Measurements from ENCODE around the gene ANO8. TPM values are rescaled to one million over a fixed set of nuclear protein-coding genes. Genes with fewer than 3 reads are reported as not detected.

ANO8 gene
- total and polyA plus RNA-seq, 2 of the 8 experiments (the other 6 are each of a cell fraction or from before 2014, with no cell fraction given), result 9.5 to 20.7 TPM

DNA sequence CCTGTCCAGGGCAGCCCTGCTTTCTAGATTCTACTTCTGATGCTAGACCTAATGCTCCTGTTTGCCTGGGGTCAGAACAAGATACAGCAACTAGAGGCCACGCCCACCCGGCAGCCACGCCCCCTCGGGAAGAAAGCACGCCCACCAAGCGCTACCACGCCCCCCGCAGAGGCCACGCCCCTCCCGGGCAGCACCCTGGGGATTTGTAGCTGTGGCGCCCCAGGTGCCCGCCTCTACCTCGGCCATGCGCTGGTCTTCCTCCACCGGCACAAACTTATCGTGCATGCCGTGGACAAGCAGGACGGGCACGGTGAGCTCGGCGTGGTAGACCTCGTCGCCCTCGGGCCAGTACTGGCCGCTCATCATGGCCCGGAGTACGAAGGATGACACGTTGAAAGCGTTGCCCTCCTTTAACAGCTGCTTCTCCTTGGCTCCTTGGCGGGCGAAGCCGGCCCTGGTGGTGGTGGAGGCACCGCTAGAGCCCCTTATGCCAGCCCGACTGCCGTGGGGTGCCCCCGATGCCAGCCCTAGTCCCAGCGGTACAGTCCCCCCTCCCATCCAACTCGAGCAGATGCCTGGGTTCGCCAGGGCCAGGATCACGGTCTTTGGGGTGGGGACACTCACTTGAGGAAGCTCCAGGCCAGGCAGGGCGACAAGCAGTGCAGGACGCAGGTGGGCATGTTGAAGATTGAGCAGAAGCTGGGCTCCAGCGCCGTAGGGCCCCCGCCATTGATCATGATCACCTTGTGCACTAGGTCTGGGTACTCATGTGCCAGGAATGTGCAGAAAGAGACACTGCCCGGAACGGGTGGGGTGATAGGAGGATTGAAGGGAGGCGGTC lies 40.4 kb downstream of the ANO8 start:
- FAIRE-seq, result peak; percentile 42

More for the DNA sequence above, 40.4 kb downstream of the ANO8 start:
- Histone ChIP-seq H4K8ac (ENCODE audit: extremely low read depth, insufficient read depth, low read length) (peak overlapping the region; percentile 59; the same call in 1 of the 2 replicates), H4K5ac (ENCODE audit: insufficient read length, low read depth, low read length) (peak overlapping the region; percentile 47), H3K9me3 (ENCODE audit: insufficient read depth in 2 of 2, low read depth in 1 of 2, low read length in 1 of 2) (peaks cover 0 to 3% of the 10 kb centered on the region in 2 experiments; a peak in 1 of 4 replicates), H3K23me2 (ENCODE audit: low read depth, low read length) (peaks cover 5% of the 10 kb centered on the region; the same call in 1 of the 2 replicates), H2BK5ac (ENCODE audit: low read depth, low read length) (peak overlapping the region; percentile 35; the same call in 1 of the 2 replicates), H2BK20ac (ENCODE audit: low read length) (no peak overlapping the region), H3K56ac (replicated peaks; ENCODE audit: insufficient read length, low read depth, low read length) (no peak overlapping the region), H3K79me2 (ENCODE audit: control insufficient read depth in 1 of 2, insufficient read depth in 2 of 2, low read length in 2 of 2) (peaks cover 0 to 6% of the 10 kb centered on the region in 2 experiments; a peak in 1 of 4 replicates), H2BK12ac (ENCODE audit: low read depth, low read length) (peak overlapping the region; percentile 75; the same call in 1 of the 2 replicates), H3K4me1 (replicated peaks in 1 of 4; ENCODE audit: control insufficient read depth in 3 of 4, insufficient read depth in 4 of 4, low read length in 3 of 4) (peaks cover 0 to 5% (median 4%) of the 10 kb centered on the region in 4 experiments; a peak in 5 of 7 replicates), H2BK15ac (ENCODE audit: low read length) (peak overlapping the region; percentile 65; the same call in 1 of the 2 replicates), H3K27ac (ENCODE audit: low read depth, low read length) (peak overlapping the region; percentile 9; the same call in 1 of the 2 replicates), H3K27me3 (replicated peaks in 1 of 4; ENCODE audit: control insufficient read depth in 3 of 4, extremely low read depth in 1 of 4, insufficient read depth in 3 of 4, low read length in 3 of 4) (no peaks in the 10 kb centered on the region), H3K4me3 (ENCODE audit: extremely low read depth in 1 of 4, insufficient read depth in 2 of 4, low read depth in 3 of 4, low read length in 4 of 4) (peak overlapping the region in 1 of 4 experiments; percentile 67; a peak in 1 of 8 replicates), H3K23ac (ENCODE audit: insufficient read length) (no peak overlapping the region), H2AFZ (ENCODE audit: low read length) (no peak overlapping the region), H3K4ac (replicated peaks; ENCODE audit: insufficient read length, low read depth, low read length) (no peak overlapping the region), H3K36me3 (ENCODE audit: control insufficient read depth in 2 of 4, insufficient read depth in 4 of 4, low read length in 3 of 4) (peaks cover 0 to 14% (median 6%) of the 10 kb centered on the region in 4 experiments; a peak in 4 of 8 replicates), H3K18ac (ENCODE audit: extremely low read depth, low read length) (no peak overlapping the region), H4K20me1 (replicated peaks in 1 of 2; ENCODE audit: control insufficient read depth in 1 of 2, insufficient read depth in 2 of 2, low read length in 2 of 2) (peaks cover 0 to 8% of the 10 kb centered on the region in 2 experiments), H2BK120ac (replicated peaks; ENCODE audit: low read depth, low read length) (no peak overlapping the region), H3K79me1 (ENCODE audit: low read depth, low read length) (peaks cover 7% of the 10 kb centered on the region), H3K14ac (ENCODE audit: insufficient read length) (no peak overlapping the region), H3K4me2 (ENCODE audit: insufficient read depth in 1 of 2, low read depth in 2 of 2, low read length in 2 of 2) (peak overlapping the region; percentile 37 to 49), H4K91ac (replicated peaks; ENCODE audit: insufficient read length, low read length) (no peak overlapping the region), H3K9ac (replicated peaks in 1 of 4; ENCODE audit: extremely low read depth in 1 of 4, low read depth in 3 of 4, low read length in 3 of 4) (no peak overlapping the region), H2AK5ac (ENCODE audit: low read depth, low read length) (peak overlapping the region; percentile 87; the same call in 1 of the 2 replicates)
- DNase-seq (ENCODE audit: low read depth in 1 of 2, low spot score in 2 of 2), result peak in 1 of 2 experiments; percentile 99
- CTCF ChIA-PET (ENCODE audit: partially characterized antibody), result interaction anchor here (0.7 to 2.2 kb wide), 8 partner anchors 11 to 92 kb away, joined by 3 to 11 read pairs (median 4); partner anchors contain the start of genes ANKLE1, MRPL34 and USHBP1
- TF ChIP-seq POLR2AphosphoS5 (IDR thresholded peaks at IDR 0.05; ENCODE audit: low read depth, low read length), result 0 out of 2 replicates have a peak, but pooled peaks have one; percentile 24
- TF ChIP-seq SP1 (IDR thresholded peaks at IDR 0.05; ENCODE audit: low read depth, low read length), result peak; percentile 74; the same call in 1 of the 2 replicates
- TF ChIP-seq TAF7 (optimal IDR thresholded peaks at IDR 0.05; ENCODE audit: borderline replicate concordance, low read depth, low read length), result no peak
- TF ChIP-seq EGR1 (IDR thresholded peaks at IDR 0.05; ENCODE audit: borderline replicate concordance, low read depth, low read length), result peak; percentile 37; the same call in 1 of the 2 replicates
- TF ChIP-seq SIX5 (IDR thresholded peaks at IDR 0.05; ENCODE audit: low read depth, low read length), result no peak
- TF ChIP-seq SP4 (IDR thresholded peaks at IDR 0.05; ENCODE audit: low read length), result peak; percentile 83; the same call in 1 of the 2 replicates
- no peak for TF ChIP-seq GABPA (IDR thresholded peaks at IDR 0.05; ENCODE audit: borderline replicate concordance, insufficient read depth, low read length)
- WGBS, 2 experiments (ENCODE audit: extremely low coverage in 1 of 2, insufficient coverage in 1 of 2, insufficient read length in 1 of 2, insufficient replicate concordance in 2 of 2, low coverage in 1 of 2, low lambda C conversion rate in 2 of 2, missing lambda C conversion rate in 1 of 2), result 70% methylated on average over 45 of the region's 48 CpGs; no CpG with 5 or more reads in 1 of the 2 experiments
- POLR2A ChIA-PET (ENCODE audit: partially characterized antibody), result interaction anchor here (0.8 to 2.3 kb wide), 10 partner anchors 11 to 74 kb away, joined by 3 to 9 read pairs (median 3); partner anchors contain the start of genes BABAM1, DDA1 and MRPL34

Measured in H1 (cell line).